Measurements from ENCODE around the gene MTHFSD.

GRCh38 chr16:86494039-86494564 is 60.9 kb downstream of the MTHFSD start:
- no peak for TF ChIP-seq TOX (CRISPR knock-in tag; IDR thresholded peaks at IDR 0.05; ENCODE audit: borderline replicate concordance)
- no peak for TF ChIP-seq PATZ1 (CRISPR knock-in tag; IDR thresholded peaks at IDR 0.05; ENCODE audit: borderline replicate concordance)
